PC-9 (cell line): ENCODE results near the gene MSH2. TPM values are rescaled to one million over a fixed set of nuclear protein-coding genes. Genes with fewer than 3 reads are reported as not detected.

Source experiments
- BruUV-seq: library from RNA; stranded (reverse); fragments of 400-500 nt; replicated peaks from 2 replicates; lab custom pipeline; 2021; lab: Mats Ljungman, UMichigan
- CTCF ChIA-PET: fragments of 300-600 bp; sonication (Branson Sonifier 250); formaldehyde crosslinking; loops from one replicate; lab custom pipeline; 2022; ENCODE audit warnings: antibody characterized with exemption; lab: Charles Lee
- POLR2A ChIA-PET: fragments of 300-600 bp; sonication (Branson Sonifier 250); formaldehyde crosslinking; loops from one replicate; lab custom pipeline; 2022; ENCODE audit warnings: antibody characterized with exemption; ENCODE audit not compliant: unreplicated experiment; lab: Charles Lee
- DNase-seq, 2 experiments: peaks; one replicate each; pipeline versions ENCODE4 v3.0.0 to v3.0.0-alpha.2; 2015 to 2022; ENCODE audit warnings: mixed read lengths in 1 of 2
- H2AFZ ChIP-seq: fragments of 200-600 bp; sonication (generic); 2 replicates; pipeline ENCODE4 v1.8.1; 2017; ENCODE audit warnings: antibody characterized with exemption
- H3F3A ChIP-seq: fragments of 200-600 bp; sonication (generic); 2 replicates; pipeline ENCODE4 v1.8.1; 2017; ENCODE audit warnings: antibody characterized with exemption, mild to moderate bottlenecking, low read depth; ENCODE audit not compliant: insufficient read depth
- H3K27ac ChIP-seq: fragments of 200-600 bp; sonication (generic); 2 replicates; pipeline ENCODE4 v1.6.1; 2016; ENCODE audit warnings: mixed run types
- H3K27me3 ChIP-seq: fragments of 200-600 bp; sonication (generic); 2 replicates; pipeline ENCODE4 v1.6.1; 2016; ENCODE audit warnings: low read depth, mixed run types; ENCODE audit not compliant: insufficient read depth
- H3K36me3 ChIP-seq: fragments of 200-600 bp; sonication (generic); 2 replicates; pipeline ENCODE4 v1.6.1; 2016; ENCODE audit warnings: low read depth, mixed run types
- H3K4me1 ChIP-seq: fragments of 200-600 bp; sonication (generic); replicated peaks from 2 replicates; pipeline ENCODE4 v1.6.1; 2016; ENCODE audit warnings: mixed run types; ENCODE audit not compliant: insufficient read depth
- H3K4me2 ChIP-seq: fragments of 200-600 bp; sonication (generic); 2 replicates; pipeline ENCODE4 v1.6.1; 2017; ENCODE audit warnings: mixed run types
- H3K4me3 ChIP-seq: fragments of 200-600 bp; sonication (generic); 2 replicates; pipeline ENCODE4 v1.6.1; 2016; ENCODE audit warnings: mixed run types
- H3K79me2 ChIP-seq: fragments of 200-600 bp; sonication (generic); 2 replicates; pipeline ENCODE4 v1.6.1; 2017; ENCODE audit warnings: low read depth, mixed run types
- H3K9me2 ChIP-seq: fragments of 200-600 bp; sonication (generic); 2 replicates; pipeline ENCODE4 v1.8.1; 2017; ENCODE audit warnings: mild to moderate bottlenecking; ENCODE audit not compliant: insufficient read depth
- H3K9me3 ChIP-seq: fragments of 200-600 bp; sonication (generic); 2 replicates; pipeline ENCODE4 v1.8.1; 2016; ENCODE audit warnings: low read depth; ENCODE audit not compliant: insufficient read depth
- H4K20me1 ChIP-seq: fragments of 200-600 bp; sonication (generic); 2 replicates; pipeline ENCODE4 v1.8.1; 2017; ENCODE audit not compliant: insufficient read depth
- EZH2 ChIP-seq: fragments of 200-600 bp; sonication (generic); IDR thresholded peaks from 2 replicates; pipeline ENCODE4 v1.8.0; 2017; ENCODE audit warnings: antibody characterized with exemption, low read depth
- intact Hi-C: fragments of 100-400 bp; cut with micrococcal nuclease; formaldehyde crosslinking; loops from one replicate; pipeline ENCODE4 v1.10.0; 2022; ENCODE audit not compliant: unreplicated experiment
- total RNA-seq: library from RNA; stranded (reverse); gene quantifications from 2 replicates; pipeline ENCODE4 v1.2.3, GENCODE V29; 2021
- TF ChIP-seq, protein P1 (sequence below): fragments of 200-600 bp; sonication (generic); conservative IDR thresholded peaks from 2 replicates; pipeline ENCODE4 v1.6.1; 2017; ENCODE audit warnings: mixed run types, antibody characterized with exemption, mild to moderate bottlenecking, moderate library complexity

MSH2 gene
- total RNA-seq, 1 experiment from 2014 or later = 54.2 TPM

GRCh38 chr2:47504174-47504810 lies 101.3 kb downstream of the MSH2 start:
- Histone ChIP-seq H4K20me1 (no peaks in the 10 kb centered on the region), H3K79me2 (no peaks in the 10 kb centered on the region), H3K27ac (no peak overlapping the region), H3F3A (peaks cover 15% of the 10 kb centered on the region; the same call in 1 of the 2 replicates), H3K4me2 (no peak overlapping the region), H2AFZ (no peak overlapping the region), H3K9me2 (no peaks in the 10 kb centered on the region), H3K4me1 (peaks cover 16% of the 10 kb centered on the region), H3K36me3 (no peaks in the 10 kb centered on the region), H3K4me3 (no peak overlapping the region), H3K27me3 (0 out of 2 replicates have a peak, but pooled peaks cover 3% of the 10 kb centered on the region), H3K9me3 (peaks cover 8% of the 10 kb centered on the region)
- ChIA-PET POLR2A (no interaction called here), CTCF (no interaction called here)
- intact Hi-C loops = no loop called here
- no peak for DNase-seq
- TF ChIP-seq, protein P1, sequence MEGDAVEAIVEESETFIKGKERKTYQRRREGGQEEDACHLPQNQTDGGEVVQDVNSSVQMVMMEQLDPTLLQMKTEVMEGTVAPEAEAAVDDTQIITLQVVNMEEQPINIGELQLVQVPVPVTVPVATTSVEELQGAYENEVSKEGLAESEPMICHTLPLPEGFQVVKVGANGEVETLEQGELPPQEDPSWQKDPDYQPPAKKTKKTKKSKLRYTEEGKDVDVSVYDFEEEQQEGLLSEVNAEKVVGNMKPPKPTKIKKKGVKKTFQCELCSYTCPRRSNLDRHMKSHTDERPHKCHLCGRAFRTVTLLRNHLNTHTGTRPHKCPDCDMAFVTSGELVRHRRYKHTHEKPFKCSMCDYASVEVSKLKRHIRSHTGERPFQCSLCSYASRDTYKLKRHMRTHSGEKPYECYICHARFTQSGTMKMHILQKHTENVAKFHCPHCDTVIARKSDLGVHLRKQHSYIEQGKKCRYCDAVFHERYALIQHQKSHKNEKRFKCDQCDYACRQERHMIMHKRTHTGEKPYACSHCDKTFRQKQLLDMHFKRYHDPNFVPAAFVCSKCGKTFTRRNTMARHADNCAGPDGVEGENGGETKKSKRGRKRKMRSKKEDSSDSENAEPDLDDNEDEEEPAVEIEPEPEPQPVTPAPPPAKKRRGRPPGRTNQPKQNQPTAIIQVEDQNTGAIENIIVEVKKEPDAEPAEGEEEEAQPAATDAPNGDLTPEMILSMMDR = no peak
- no peak for TF ChIP-seq EZH2
- BruUV-seq = no TSS peak

DNA sequence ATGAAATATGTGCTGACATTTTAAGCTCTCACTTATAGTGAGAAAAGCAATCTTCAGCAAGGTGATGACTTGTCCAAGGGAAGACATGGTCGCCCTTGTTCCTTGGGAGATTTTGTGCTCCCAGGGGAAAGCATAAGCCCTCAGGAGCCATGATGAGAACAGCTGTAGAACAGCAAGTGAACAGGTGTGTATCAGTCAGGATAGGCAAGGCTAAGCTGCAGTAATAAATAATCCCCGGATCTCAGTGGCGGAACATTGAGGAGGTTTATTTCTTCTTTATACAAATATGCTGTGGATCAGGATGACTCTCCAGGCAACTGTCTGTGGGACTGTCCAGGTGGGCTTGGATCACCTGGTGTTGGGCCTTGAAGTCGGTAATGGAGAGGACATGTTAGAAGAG lies 103.1 kb downstream of the MSH2 start:
- Histone ChIP-seq H3K27ac (no peak overlapping the region), H3K9me3 (peaks cover 4% of the 10 kb centered on the region), H3K79me2 (no peaks in the 10 kb centered on the region), H3K4me1 (peaks cover 12% of the 10 kb centered on the region), H3K27me3 (0 out of 2 replicates have a peak, but pooled peaks cover 3% of the 10 kb centered on the region), H2AFZ (no peak overlapping the region), H3F3A (peaks cover 12% of the 10 kb centered on the region; the same call in 1 of the 2 replicates), H4K20me1 (no peaks in the 10 kb centered on the region), H3K4me2 (no peak overlapping the region), H3K9me2 (no peaks in the 10 kb centered on the region), H3K36me3 (no peaks in the 10 kb centered on the region), H3K4me3 (no peak overlapping the region)
- TF ChIP-seq, protein P1 = no peak
- intact Hi-C loops = no loop called here
- no TSS peak for BruUV-seq
- CTCF ChIA-PET = no interaction called here
- POLR2A ChIA-PET = no interaction called here
- no peak for DNase-seq

- no peaks in the 10 kb centered on the region for H3K79me2 ChIP-seq
- intact Hi-C loops = no loop called here
- ChIA-PET CTCF (no interaction called here), POLR2A (no interaction called here)
- H2AFZ ChIP-seq = no peak overlapping the region
- H4K20me1 ChIP-seq = no peaks in the 10 kb centered on the region
- TF ChIP-seq, protein P1 = no peak
- TF ChIP-seq EZH2 = no peak
- H3F3A ChIP-seq = peaks cover 8% of the 10 kb centered on the region; the same call in 1 of the 2 replicates
- no peaks in the 10 kb centered on the region for H3K9me2 ChIP-seq
- no peak overlapping the region for H3K27ac ChIP-seq
- H3K36me3 ChIP-seq = no peaks in the 10 kb centered on the region
- no peak for DNase-seq
- peaks cover 8% of the 10 kb centered on the region for H3K4me1 ChIP-seq
- H3K9me3 ChIP-seq = peaks cover 4% of the 10 kb centered on the region
- H3K4me3 ChIP-seq = no peak overlapping the region
- H3K27me3 ChIP-seq = 0 out of 2 replicates have a peak, but pooled peaks cover 3% of the 10 kb centered on the region
- H3K4me2 ChIP-seq = no peak overlapping the region
- no TSS peak for BruUV-seq
Observed at GRCh38 chr2:47506436-47506835, 103.5 kb downstream of the MSH2 start.
